Esophagus muscularis mucosa (tissue), 4 donors: ENCODE data around the gene PDRG1. TPM values are rescaled to one million over a fixed set of nuclear protein-coding genes. Genes with fewer than 3 reads are reported as not detected.

Experiments
- DNase-seq: peaks from one replicate; pipeline ENCODE4 v3.0.0-alpha.2; 2017; ENCODE audit errors: extremely low spot score
- H3K27ac ChIP-seq, 4 donors: fragments of 200-600 bp; sonication (generic); replicated peaks in 1 of 4; 1 replicate in 3 of 4; 2 replicates in 1 of 4; pipeline ENCODE4 v1.5.1; 2016 to 2019; ENCODE audit warnings: mild to moderate bottlenecking in 1 of 4
- H3K27me3 ChIP-seq, 4 donors: fragments of 200-600 bp; sonication (generic); one replicate each; pipeline versions ENCODE4 v1.5.1 to v1.6.0; 2016 to 2019
- H3K36me3 ChIP-seq, 4 donors: fragments of 200-600 bp; sonication (generic); one replicate each; pipeline ENCODE4 v1.5.1; 2016 to 2019
- H3K4me1 ChIP-seq, 4 donors: fragments of 200-600 bp; sonication (generic); one replicate each; pipeline ENCODE4 v1.5.1; 2016 to 2019
- H3K4me3 ChIP-seq, 4 donors: fragments of 200-600 bp; sonication (generic); 1 replicate in 2 of 4; 2 replicates in 2 of 4; pipeline ENCODE4 v1.5.1; 2016 to 2019; ENCODE audit warnings: mild to moderate bottlenecking in 4 of 4, moderate library complexity in 1 of 4
- H3K9me3 ChIP-seq, 4 donors: fragments of 200-600 bp; sonication (generic); 1 replicate in 3 of 4; 2 replicates in 1 of 4; pipeline ENCODE4 v1.5.1; 2016 to 2019
- EP300 ChIP-seq: sonication (generic); formaldehyde crosslinking; IDR thresholded peaks from one replicate; pipeline ENCODE4 v1.6.1; 2017; ENCODE audit warnings: antibody characterized with exemption
- POLR2A ChIP-seq: fragments of 450-650 bp; IDR thresholded peaks from one replicate; pipeline ENCODE4 v1.6.1; 2017; ENCODE audit warnings: antibody characterized with exemption, moderate library complexity, mild to moderate bottlenecking, low read depth
- POLR2AphosphoS5 ChIP-seq, 2 donors: sonication (generic); formaldehyde crosslinking; IDR thresholded peaks; one replicate each; pipeline ENCODE4 v1.6.1; 2017; ENCODE audit warnings: antibody characterized with exemption in 2 of 2
- WGBS: methylation state at CpG from one replicate; pipeline ENCODE4 v1.1.5; 2018; 5-methylcytosine and 5-hydroxymethylcytosine counted together
- intact Hi-C: fragments of 100-400 bp; cut with DNase I; formaldehyde crosslinking; loops from one replicate; pipeline ENCODE4 v1.15.1; 2023
- total RNA-seq, 4 donors: library from RNA; depleted of rRNA; stranded (reverse); fragments of >200 nt; gene quantifications; one replicate each; pipeline versions ENCODE4 v1.1.0 to v1.2.1, GENCODE V29; 2016
- TF ChIP-seq, protein P1 (sequence below), 3 experiments: fragments of 200-600 bp in 2 of 3; fragments of 450-650 bp in 1 of 3; sonication (generic) in 2 of 3; IDR thresholded peaks; one replicate each; pipeline ENCODE4 v1.5.1; 2017 to 2019; ENCODE audit warnings: antibody characterized with exemption in 3 of 3, mild to moderate bottlenecking in 2 of 3, moderate library complexity in 1 of 3

Gene PDRG1
- total RNA-seq, 4 donors from 2014 or later: 7.9 to 15.9 (median 10.8) TPM

DNA sequence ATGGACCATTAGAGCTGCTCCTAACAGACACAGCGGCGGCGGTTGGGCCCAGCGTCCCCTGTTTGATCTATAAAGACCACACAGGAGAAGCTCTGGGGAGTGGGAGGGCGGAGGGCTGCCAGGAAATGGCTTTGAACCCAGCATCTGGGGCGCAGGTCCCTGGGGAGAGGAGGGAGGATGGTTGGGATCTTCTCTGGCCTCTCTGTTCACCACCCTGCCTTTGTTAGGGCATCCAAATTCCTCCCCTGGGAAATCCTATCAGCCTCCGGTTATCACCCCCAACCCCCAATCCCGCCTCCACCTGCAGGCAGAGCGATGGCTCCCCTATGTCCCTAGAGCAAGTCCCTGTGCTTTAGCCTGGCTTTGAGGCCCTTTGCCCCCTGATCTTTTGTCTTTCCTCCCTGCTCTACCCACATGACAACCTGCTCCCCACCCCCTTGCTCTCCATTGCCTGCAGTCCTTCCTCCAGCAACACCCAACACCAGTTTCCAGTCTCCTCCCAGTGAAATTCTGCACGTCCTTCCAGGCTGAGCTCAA, 23.2 kb upstream of the PDRG1 start:
- peaks cover 0 to 55% (median 2%) of the 10 kb centered on the region in 4 donors for H3K27me3 ChIP-seq
- WGBS: 17% methylated on average over 5 of the region's 10 CpGs
- H3K4me1 ChIP-seq: no peaks in the 10 kb centered on the region
- no peak for TF ChIP-seq POLR2AphosphoS5 (IDR thresholded peaks at IDR 0.05)
- no peak for TF ChIP-seq EP300
- TF ChIP-seq, protein P1, sequence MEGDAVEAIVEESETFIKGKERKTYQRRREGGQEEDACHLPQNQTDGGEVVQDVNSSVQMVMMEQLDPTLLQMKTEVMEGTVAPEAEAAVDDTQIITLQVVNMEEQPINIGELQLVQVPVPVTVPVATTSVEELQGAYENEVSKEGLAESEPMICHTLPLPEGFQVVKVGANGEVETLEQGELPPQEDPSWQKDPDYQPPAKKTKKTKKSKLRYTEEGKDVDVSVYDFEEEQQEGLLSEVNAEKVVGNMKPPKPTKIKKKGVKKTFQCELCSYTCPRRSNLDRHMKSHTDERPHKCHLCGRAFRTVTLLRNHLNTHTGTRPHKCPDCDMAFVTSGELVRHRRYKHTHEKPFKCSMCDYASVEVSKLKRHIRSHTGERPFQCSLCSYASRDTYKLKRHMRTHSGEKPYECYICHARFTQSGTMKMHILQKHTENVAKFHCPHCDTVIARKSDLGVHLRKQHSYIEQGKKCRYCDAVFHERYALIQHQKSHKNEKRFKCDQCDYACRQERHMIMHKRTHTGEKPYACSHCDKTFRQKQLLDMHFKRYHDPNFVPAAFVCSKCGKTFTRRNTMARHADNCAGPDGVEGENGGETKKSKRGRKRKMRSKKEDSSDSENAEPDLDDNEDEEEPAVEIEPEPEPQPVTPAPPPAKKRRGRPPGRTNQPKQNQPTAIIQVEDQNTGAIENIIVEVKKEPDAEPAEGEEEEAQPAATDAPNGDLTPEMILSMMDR (IDR thresholded peaks at IDR 0.05): no peak
- TF ChIP-seq POLR2A: no peak
- DNase-seq: no peak
- intact Hi-C loops: no loop called here
- H3K4me3 ChIP-seq: no peak overlapping the region
- no peaks in the 10 kb centered on the region for H3K9me3 ChIP-seq
- no peaks in the 10 kb centered on the region for H3K36me3 ChIP-seq
- H3K27ac ChIP-seq: no peak overlapping the region

DNA sequence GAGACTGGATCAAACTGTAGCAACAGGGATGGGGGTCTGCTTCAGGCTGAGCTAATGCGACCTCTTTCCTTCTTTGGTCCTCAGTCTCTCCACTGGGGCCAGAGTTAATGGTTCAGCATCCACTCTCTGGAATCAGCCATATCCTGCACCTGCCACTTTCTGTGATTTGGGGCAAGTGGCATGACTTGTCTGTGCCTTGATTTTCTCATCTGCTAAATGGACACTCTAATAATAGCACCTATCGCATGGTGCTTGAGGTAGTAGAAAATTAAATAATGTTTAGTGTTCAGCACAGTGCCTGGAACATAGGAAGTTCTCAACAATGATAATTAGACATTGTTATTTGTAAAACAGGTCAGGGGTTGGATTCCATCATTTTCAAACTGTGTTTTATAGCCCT, 22.4 kb upstream of the PDRG1 start:
- 94% methylated on average over 2 of the region's 2 CpGs for WGBS
- H3K27ac ChIP-seq: no peak overlapping the region
- peaks cover 0 to 54% (median 2%) of the 10 kb centered on the region in 4 donors for H3K27me3 ChIP-seq
- no peak for DNase-seq
- TF ChIP-seq POLR2A (no peak), EP300 (no peak), POLR2AphosphoS5 (IDR thresholded peaks at IDR 0.05) (no peak)
- TF ChIP-seq, protein P1 (IDR thresholded peaks at IDR 0.05): no peak
- H3K4me3 ChIP-seq: no peak overlapping the region
- H3K4me1 ChIP-seq: no peaks in the 10 kb centered on the region
- no peaks in the 10 kb centered on the region for H3K9me3 ChIP-seq
- intact Hi-C loops: no loop called here
- no peaks in the 10 kb centered on the region for H3K36me3 ChIP-seq

DNA sequence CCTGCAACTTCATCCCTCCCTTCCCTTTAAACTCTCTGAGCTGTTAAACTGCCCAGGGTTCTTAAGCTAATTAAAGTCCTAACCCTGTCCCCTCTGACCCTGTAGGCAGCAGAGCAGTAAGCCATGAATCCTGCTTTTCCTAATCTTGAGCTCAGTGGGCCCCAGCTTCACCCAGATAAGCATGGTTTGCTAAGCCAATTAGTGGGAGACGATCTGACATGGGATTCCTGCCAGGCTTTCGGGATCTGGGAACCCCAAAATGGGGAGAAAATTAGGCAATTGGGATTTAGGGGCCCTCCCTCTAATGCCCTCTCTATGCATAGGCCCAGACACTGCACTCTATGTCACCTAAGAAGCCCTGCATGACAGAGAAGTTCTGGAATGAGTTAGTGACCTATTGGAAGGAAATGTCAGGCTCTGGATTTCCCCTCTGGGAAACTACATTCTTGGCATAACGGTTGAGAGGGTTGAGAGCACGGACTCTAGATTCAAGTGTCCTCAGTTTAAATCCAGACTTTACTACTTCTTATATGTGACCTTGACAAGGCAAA, 20.7 kb upstream of the PDRG1 start:
- Histone ChIP-seq H3K4me3 (no peak overlapping the region), H3K27ac (no peak overlapping the region), H3K36me3 (no peaks in the 10 kb centered on the region), H3K27me3 (peaks cover 0 to 64% (median 6%) of the 10 kb centered on the region in 4 donors), H3K4me1 (peaks cover 0 to 10% (median 6%) of the 10 kb centered on the region in 4 donors), H3K9me3 (no peaks in the 10 kb centered on the region)
- intact Hi-C loops: no loop called here
- no peak for TF ChIP-seq POLR2A
- TF ChIP-seq POLR2AphosphoS5 (IDR thresholded peaks at IDR 0.05): no peak
- TF ChIP-seq, protein P1 (IDR thresholded peaks at IDR 0.05): no peak
- TF ChIP-seq EP300: no peak
- WGBS: 48% methylated on average over 4 of the region's 4 CpGs
- no peak for DNase-seq

DNA sequence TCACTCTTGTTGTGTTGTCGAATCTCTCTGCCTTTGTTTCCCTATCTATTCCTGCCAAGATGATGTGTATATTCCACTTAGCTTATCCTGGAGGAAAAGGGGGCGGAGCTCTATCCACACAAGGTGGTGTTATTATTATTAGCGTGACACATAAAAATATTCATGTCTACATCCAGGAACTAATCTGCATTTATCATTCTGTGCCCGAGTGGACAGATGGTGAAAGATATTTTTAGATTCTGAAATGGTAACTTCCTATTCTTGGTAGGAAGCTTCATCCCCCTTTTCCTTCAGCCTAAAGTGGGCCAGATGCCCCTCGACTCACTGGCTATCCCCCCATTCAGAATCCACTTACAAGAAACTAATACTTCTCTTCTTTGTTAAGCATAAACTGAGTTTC, 18.1 kb upstream of the PDRG1 start:
- Histone ChIP-seq H3K4me1 (peaks cover 0 to 12% (median 6%) of the 10 kb centered on the region in 4 donors), H3K4me3 (no peak overlapping the region), H3K27ac (no peak overlapping the region), H3K9me3 (no peaks in the 10 kb centered on the region), H3K36me3 (no peaks in the 10 kb centered on the region), H3K27me3 (peaks cover 0 to 78% (median 22%) of the 10 kb centered on the region in 4 donors)
- intact Hi-C loops: no loop called here
- WGBS: 64% methylated on average over 5 of the region's 5 CpGs
- TF ChIP-seq POLR2A (no peak), EP300 (no peak), POLR2AphosphoS5 (IDR thresholded peaks at IDR 0.05) (no peak)
- TF ChIP-seq, protein P1 (IDR thresholded peaks at IDR 0.05): no peak
- no peak for DNase-seq
